8988T (cell line): ENCODE results near the gene RIPK1.
A peak's percentile ranks its signal among the peaks of the same experiment; 100 is the strongest.
"Not testable (repeated sequence)": the region's sequence is repeated elsewhere in the genome, so short reads cannot be mapped to it uniquely, and the experiment has no call there.

ENCODE experiments used
- DNase-seq: peaks from one replicate; pipeline ENCODE4 v3.0.0; 2011

Gene RIPK1

DNA sequence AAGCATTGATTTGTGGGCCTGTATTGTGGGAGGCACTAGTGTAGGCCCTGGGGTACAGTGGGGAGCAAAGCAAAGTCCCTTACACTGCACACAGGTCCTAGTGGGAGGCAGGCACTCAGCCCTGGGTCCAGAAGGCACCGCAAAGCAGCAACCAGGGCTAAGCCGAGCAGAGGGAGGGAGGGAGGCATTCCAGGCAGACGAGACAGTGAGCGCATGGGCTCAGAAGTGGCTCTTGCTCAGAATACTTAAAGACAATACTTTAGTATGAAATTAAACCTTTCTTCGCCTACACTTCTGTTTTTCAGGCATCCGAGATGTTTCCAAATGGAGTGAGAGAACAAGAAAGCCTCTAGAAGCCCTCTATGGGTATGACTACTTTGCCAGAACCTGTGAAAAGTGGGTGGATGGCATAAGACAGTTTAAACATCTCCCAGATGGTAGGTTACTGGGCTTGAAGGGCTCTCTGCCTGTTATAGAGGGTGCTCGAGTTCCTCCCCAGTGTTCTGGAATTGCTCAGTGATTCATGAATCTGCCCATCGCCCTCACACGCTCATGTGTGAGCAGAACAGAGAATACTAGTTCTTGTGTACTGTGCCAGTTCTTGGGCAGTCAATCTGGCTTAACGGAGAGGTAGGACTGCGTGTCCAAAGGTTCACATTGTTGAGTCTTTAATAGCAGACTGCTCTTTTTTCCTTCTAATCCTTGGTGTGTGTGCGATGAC is 68.9 kb downstream of the RIPK1 start:
- no peak for DNase-seq

DNA sequence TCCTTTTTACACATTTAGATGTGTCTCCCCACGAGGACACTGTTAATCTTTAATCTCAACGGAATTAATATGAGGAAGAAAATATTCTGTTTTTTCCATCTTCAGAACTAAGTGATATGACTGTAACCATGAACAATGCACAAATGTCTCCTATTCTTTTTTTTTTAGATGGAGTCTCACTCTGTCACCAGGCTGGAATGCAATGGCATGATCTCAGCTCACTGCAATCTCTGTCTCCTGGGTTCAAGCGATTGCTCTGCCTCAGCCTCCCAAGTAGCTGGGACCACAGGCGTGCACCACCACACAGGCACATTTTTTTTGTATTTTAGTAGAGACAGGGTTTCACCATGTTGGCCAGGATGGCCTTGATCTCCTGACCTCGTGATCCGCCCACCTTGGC is 69.6 kb downstream of the RIPK1 start:
- not testable (repeated sequence) for DNase-seq

DNA sequence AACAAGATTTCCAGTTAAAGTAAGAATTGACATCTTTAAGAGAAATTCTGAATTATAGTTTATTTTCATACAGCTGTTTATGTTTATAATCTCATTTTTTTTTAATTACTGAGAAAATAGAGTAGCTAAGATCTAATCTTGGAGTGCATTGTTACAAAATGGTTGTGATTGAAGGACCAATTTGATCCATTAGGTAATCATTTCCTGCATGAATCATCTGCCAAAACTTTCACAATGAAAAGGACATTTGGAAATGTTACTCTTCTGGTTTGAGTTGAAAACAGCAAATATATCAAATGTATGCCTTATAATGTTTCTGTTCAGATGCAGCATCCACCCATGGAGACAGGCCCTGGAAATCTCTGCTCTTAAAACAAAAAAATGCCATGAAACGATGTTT is 70.0 kb downstream of the RIPK1 start:
- no peak for DNase-seq

DNA sequence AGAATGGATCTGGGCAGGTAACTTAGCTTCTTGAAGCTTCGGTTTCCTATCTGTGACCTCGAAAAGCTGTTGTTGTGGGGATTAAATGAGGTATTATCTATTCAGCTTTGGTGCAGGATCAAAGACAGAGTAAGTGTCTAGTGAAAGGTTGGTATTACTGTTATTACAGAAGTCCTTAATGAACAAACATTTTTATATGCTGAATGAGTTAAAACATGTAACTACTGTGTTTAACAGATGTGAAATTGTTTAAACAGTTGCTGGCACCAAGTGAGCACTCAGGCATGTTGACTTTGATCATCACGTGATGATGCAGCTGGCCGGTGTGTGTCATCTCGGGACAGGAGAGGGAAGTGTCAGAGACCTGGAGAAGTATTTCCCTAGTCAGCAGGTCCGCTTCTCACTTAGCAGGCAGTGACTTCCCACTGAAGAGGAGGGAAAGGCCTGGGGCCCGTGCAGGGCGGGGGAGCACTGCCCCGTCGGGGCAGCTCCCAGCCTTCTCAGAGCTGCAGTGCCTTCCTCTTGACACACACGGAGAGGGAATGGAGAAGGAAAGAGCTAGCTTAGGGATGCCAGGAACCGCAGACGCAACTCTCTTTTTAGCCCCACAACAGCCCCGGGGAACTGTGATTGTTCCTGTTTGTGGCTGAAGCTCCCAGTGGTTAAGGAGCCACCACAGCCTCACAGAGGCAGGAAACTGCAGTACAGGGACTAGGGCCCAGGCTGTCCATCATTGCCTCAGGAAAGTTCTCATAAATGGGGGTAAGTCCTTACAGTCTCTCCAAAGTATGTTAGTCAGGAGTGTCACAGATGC is 71.0 kb downstream of the RIPK1 start:
- DNase-seq = no peak

DNA sequence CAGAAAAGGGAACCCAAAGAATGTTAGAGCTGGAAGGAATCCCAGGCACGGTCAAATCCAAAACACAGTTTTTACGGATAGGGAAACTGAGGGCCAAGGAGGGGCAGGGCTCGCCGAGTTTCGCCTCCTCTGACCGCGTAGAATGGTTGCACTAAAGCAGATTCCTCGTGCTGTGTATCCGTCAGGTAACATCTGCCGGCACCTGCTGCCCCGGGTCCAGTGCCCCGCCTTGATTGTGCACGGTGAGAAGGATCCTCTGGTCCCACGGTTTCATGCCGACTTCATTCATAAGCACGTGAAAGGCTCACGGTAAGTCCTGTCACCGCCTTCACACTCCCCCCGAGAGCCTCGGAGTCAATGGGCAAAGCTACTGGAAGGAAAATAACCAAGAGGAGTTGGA is 71.9 kb downstream of the RIPK1 start:
- DNase-seq = no peak

DNA sequence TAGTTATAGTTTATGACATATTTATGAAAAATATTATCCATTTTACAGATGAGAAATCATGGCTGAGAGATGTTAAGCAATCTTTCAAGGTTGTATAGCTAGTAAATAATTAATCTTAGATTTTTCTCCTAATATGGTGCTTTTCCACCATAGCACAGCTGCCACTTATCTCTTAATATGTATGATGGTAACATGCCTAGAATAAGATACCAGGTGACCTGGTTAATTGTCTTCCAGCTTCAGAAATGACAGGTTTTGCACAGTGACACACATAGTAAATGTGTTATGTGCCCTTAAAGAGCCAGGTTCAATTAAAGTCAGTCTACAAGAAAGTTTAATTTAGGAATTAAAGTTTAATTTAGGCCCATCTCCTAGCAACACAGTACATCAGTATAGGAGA is 74.2 kb downstream of the RIPK1 start:
- DNase-seq = no peak

DNA sequence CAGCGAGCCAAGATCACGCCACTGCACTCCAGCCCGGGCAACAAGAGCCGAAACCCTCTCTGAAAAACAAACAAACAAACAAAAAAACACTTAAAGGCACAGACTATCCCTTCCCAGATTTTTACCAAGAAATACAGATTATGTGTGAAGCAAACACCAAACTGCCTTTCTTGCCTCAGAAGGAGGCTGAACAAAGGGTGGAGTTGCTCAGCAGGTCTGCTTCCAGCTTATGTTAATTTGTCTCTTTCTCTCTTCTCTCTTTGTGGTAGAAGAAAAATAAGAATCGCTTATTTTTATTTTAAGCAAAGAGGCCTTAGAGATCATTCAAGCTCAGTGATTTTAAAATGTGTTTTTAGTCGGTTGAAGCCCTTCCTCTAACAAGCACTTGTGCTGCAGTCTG is 74.9 kb downstream of the RIPK1 start:
- no peak for DNase-seq

DNA sequence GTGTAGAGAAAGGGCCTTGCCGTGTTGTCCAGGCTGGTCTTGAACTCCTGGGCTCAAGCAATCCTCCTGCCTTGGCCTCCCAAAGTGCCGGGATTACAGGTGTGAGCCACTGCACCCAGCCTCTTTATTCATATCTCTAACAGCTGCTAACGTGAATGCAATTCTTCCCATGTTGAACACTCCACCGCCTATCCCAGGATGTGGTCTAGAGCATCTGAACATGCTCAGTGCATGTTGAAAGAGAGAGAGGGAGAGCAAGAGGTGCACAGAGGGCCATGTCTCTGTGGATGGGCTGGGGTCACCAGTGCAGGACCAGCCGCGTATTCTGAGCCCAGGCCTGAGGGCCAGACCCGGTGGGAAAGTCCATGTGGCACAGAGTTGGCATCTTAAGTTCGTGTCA is 76.3 kb downstream of the RIPK1 start:
- DNase-seq = no peak

DNA sequence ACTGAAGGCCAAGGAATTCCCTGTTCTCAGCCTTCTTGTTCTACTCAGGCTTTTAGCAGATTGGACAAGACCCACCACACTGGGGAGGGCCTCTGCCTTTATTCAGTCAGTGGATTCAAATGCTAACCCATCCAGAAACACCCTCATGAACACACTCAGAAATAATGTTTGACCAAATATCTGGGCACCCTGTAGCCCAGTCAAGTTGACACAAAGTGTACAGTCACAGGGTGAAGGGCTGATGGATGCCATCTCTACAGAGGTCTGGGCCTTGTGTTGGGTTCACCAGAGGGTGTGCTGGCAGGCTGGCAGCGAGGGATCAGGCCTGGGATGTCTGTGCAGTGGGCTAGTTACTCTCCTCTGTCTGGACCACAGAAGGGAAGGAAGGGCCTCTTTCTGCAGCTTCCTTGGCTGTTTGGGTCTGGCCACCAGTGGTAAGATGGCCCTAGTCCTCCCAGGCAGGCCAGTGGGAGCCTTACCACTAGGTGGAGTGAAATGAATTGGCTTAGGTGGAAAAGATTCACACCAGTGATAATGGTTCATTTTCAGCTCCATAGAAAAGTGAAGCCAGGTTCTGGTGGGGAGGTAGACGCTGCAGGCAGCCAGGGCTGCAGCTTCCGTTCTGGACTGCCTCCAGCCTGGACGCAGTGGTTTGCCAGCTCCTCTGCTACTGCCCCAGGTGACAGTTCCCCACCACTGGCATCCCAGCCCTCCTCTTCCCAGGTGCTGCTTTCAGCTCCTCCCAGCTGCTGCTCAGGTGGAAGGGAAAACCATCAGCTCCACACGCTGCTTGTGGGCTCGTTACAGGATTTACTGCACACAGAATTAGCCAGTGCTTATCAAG is 79.8 kb downstream of the RIPK1 start:
- DNase-seq = no peak

DNA sequence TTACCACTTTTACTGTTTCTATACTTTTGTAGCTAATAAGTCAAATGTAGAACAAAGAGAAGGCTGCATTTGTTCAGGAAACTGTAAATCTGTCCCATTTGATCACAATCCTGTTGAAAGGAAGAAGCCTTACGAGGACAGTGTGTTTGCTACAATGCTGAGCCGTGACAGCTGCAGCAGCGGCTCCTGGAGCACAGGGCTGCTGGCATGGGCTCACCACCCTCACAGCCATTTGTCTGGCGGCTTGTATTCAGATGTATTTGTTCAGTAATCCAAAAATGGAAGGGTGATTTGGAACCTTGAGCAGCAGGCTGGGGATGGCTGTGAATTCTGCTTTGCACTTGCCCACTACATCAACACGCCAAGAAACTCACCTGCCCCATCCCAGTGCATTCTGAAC is 83.4 kb downstream of the RIPK1 start:
- DNase-seq = no peak

DNA sequence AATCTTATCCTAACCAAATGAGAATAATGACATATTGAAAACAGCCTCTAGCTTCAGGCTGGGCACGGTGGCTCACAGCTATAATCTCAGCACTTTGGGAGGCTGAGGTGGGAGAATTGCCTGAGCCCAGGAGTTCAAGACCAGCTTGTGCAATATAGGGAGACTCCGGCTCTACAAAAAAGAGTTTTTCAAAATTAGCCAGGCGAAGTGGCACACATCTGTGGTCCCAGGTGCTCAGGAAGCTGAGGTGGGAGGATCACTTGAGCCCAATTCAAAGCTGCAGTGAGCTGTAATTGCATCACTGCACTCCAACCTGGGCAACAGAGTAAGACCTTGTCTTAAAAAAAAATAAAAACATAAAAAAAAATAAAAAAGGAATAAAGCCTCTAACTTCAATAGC is 84.4 kb downstream of the RIPK1 start:
- no peak for DNase-seq

DNA sequence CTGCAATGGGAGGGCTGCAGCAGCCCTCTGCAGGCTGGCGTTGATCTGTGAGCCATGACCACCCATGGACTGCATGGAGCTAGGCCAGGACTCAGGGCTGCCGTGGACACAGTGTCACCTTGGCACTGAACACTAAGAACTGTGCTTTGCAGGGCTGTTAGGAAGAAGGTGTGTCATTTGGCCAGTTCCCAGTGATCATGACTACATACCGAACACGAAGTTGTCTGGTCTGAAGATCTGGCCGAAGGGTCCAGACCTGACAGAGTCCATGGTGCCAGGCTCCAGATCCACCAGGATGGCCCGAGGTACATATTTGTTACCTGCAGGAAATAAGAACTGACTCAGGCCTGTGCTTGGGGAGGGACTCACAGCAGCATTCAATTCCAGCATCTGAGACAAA is 87.1 kb downstream of the RIPK1 start:
- not testable (repeated sequence) for DNase-seq

DNA sequence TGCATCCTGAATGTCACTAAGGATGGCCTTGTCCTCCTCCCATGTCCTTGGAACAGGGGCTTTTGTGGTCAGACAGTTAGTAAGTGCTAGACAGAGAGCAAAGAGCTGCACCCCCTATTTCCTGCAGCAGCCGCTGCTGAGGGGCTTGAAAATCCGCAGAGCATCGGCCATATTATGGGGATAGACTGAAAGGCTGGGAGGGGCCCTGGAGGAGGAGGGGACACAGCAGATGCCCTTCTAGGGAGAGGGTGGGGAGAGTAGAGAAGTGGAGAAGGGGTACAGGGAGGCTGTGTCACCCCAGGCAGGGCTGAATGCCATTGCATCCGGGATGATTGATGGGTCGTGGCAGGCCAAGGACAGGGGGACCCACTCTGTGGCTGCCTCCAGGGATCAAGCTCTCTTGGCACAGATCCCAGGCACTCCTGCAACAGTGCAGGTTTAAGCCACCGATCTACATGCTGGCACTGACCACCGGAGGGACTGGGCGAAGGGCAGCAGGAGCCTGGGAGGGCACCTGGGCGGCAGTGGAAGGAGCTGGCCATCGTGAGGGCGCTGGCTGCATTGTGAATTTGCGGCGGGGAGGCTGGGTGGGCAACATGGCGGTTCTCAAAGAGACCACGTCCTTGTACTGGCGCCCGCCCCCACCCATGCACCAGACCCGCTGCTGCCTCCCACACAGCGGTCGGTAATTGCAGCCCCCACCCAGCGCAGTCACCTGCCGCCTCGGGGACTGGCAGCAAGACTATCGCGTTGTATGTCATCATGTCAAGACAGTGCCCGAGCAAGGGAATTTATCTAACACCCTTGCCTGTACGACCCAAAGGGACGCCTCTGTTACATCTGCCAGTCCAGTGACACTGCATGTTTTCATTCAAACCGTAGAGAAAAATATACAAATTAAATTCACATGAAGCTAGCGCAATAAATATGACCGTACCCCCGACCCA is 88.2 kb downstream of the RIPK1 start:
- not testable (repeated sequence) for DNase-seq

DNA sequence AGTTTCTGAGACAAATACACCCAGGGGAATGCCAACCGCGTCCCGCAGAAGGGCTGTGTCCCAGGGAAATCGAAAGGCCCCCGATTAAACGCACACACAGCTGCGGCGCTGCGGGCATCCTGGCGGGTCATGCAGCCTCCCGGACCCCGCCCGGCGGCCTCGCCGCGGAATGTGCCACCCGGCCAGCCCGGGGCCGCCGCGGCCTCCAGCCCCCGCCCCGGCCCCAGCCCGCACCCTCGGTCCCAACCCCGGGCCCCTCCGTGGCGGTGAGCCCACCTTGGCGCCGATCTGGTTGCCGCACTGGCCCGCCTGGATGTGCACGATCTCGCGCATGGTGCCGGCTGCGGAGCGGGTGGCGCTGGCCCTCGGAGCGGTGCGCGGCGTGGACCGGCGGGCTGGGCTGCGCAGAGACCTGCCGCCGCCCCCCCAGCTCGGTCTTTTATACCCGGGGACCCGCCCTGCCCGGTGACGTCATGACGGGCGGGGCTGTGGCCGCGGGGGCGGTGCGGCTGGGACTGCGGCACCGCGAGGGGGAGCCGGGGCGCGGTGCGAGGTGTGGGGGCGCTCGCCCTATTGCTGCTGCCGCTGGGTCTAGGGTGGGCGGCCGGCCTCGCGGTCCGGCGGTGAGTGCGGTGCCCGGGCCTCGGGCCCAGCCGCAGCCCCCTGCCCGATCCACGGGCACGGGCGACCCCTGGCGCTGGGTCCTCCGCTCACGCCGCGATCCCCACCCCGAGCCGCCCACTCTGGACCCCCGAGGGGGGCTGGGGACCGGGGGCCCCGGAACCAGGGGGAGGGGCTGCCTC is 89.0 kb downstream of the RIPK1 start, which contains the start of gene TUBB2A:
Gene TUBB2A (minus strand): TSS at position 414 of the 803 bp plus-strand sequence. CDS start 81 bp downstream, at position 333.
- DNase-seq = peak; percentile 97

DNA sequence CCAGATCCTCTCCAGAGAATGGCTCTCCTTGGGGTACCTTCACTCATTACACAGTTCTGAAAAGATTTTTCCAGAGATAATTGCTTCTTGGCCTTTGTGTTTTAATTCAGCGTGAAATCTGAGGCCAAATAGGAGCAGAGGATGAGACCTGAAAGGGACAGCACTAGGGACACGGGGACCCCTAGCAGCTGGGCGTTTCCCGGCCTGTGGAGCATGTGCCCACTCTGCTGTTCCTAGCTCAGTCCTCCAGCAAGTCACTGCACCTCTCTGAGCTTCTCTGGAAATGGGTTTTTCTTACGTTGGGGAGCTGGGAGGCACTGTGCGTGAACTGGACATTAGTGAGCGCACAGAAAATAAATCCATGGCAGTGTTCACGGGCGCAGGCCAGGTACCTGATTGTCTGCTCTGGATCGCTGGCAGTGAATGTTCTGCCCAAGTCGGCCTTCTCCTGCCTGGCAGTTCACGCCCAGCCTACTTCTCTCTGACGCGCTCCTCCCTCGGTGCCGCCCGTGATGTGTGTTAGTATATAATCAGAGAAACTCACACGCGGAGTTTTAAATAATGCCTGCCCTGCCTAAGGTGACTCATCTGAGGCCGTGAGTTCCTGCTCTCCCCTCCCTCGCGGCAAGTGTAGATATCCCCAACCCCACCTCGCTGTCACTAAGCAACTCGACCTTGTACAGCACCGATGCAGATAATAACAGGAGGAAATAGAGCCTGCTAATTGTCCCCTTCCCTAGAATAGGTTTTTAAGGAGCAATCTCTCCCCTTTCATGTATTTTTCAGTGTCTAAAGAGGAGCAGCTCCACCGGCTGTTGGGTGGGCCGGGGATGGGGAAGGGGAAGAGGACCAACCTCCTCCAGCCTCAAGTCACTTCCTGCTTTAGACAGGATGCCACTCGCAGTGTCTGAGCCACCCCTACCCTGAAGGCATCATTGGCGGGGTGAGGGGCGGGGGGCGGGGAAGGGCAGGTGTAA is 91.8 kb downstream of the RIPK1 start:
- DNase-seq = no peak

DNA sequence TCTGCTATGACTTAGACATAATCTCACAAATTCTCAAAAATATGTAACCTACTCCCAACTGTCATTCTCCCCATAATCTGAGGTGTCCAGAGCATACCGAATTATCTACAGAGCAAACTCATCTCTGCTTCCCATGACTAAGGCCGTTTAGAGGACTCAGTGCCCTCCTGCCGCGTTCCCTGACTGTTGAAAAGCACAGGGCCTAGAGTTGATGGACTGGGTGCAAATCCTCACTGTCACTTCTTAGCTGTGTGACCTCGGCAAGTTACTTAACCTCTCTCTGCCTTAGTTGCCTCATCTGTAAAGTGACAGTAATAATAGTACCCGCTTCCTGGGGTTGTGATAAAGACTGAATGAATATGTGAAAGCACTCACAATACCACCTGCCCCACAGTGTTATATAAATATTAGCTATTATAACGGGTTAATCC is 93.8 kb downstream of the RIPK1 start:
- no peak for DNase-seq

DNA sequence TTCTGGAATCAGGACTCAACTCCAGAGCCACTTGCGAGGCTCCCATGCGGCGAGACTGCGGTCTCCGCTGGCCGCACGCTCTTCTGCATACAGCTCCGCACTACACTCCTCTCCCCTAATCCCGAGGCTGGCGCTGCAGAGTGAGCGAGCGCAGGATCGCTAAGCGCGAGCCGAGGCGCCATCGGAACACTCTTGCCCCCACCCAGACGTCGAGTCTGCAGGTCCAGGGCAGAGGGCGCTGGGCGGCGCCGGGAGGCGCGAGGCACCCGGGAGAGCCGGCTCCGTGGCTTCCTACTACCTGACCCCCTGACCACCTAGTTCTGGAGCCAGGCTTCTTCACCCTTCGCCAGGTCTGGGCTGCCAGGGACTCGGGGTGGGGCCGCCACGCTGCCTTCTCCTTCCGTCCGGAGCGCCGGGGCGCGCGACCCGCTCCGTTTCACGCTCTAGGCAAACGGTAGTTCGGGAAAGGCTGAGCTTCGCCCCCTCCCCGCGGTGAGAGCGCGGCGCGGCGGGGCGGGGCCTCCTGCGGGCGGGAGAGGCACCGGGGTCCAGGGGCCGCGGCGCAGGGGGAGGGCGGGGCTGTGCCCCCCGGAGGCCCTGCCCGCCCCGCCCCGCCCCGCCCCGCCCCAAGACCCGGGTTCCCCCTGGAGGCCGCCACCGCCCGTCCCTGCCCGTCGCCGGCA is 94.4 kb downstream of the RIPK1 start:
- peak; percentile 95 for DNase-seq

DNA sequence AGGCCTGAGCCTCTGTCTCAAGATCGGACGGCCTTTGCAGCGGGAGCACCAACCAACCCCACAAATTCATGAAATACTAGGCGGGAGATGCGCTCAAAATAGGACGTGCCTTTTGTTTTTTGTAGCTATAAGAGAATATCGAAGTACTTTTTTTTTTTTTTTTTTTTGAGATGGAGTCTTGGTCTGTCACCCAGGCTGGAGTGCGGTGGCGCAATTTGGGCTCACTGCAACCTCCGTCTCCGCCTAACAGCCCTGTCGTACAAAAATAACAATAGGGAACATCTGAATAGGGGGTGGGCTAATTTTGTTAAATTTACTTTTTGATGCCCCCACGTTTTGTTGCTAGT is 94.9 kb downstream of the RIPK1 start:
- no peak for DNase-seq

DNA sequence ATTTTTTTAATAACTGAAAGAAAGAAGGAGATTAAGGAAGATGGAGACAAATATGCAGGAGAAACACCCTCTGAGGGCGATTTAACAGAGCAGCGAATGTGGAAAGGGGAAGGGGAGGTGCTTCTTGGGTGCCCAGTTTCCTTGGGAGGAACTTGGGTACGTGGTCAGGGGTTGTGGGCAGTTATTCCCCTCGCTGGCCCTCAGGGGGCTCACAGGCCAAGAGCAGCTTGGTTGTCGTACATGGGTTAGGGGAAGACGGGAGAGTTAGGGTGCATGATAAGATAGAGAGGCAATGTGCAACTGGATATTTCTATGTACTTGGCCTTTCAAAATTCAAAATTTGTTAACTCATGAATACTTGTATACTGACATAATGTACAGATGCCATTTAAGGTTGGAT is 96.1 kb downstream of the RIPK1 start:
- no peak for DNase-seq
